Adrenal gland (tissue), 5 donors: Measurements from ENCODE around the gene MFRP.

Experiments used
- POLR2A ChIP-seq, 2 donors: fragments of 450-650 bp; IDR thresholded peaks; one replicate each; pipeline ENCODE4 v1.6.1; 2017; ENCODE audit warnings: antibody characterized with exemption in 2 of 2, mild to moderate bottlenecking in 2 of 2, moderate library complexity in 1 of 2
- TF ChIP-seq, protein P1 (sequence below), 6 experiments: fragments of 450-650 bp in 4 of 6; fragments of 200-600 bp in 2 of 6; sonication (generic) in 1 of 6; IDR thresholded peaks; 1 replicate in 5 of 6; 2 replicates in 1 of 6; pipeline versions ENCODE4 v1.5.1 to v1.8.0; 2016 to 2021; ENCODE audit warnings: antibody characterized with exemption in 6 of 6, mild to moderate bottlenecking in 2 of 6, moderate library complexity in 1 of 6
- donor health status: DM: no; HTN: no; CAD: no.

DNA sequence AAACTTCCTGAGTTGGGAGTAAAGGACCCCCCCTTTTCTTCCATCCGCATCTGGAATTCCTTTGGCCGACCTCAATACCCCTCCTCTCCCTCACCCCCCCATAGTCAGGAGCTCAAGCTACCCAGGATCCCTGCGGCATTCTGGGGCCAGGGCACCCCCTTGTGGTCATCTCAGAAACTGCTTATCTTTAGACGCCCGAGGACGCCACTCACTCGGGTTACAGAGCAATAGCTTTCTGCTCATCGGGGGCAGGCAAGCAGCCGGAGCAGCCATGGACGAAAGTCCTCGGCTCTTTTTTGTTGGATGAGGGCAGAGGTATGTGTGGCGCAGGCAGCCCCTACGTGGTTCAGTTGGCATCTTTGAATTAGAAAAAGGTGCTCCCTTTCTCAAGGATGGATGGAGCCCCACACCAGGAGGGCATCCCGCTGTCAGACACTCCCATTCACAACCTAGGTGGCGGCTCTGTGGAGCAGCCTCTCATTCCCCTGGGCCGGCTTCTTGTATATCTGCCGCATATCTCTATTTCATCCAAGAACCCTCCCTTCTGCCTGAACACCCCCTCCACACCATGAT is 8.1 kb downstream of the MFRP start:
- TF ChIP-seq, protein P1, sequence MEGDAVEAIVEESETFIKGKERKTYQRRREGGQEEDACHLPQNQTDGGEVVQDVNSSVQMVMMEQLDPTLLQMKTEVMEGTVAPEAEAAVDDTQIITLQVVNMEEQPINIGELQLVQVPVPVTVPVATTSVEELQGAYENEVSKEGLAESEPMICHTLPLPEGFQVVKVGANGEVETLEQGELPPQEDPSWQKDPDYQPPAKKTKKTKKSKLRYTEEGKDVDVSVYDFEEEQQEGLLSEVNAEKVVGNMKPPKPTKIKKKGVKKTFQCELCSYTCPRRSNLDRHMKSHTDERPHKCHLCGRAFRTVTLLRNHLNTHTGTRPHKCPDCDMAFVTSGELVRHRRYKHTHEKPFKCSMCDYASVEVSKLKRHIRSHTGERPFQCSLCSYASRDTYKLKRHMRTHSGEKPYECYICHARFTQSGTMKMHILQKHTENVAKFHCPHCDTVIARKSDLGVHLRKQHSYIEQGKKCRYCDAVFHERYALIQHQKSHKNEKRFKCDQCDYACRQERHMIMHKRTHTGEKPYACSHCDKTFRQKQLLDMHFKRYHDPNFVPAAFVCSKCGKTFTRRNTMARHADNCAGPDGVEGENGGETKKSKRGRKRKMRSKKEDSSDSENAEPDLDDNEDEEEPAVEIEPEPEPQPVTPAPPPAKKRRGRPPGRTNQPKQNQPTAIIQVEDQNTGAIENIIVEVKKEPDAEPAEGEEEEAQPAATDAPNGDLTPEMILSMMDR (IDR thresholded peaks at IDR 0.05): peak; percentile 61 to 76 (median 70)
- no peak for TF ChIP-seq POLR2A (IDR thresholded peaks at IDR 0.05)
